ENCODE measurements around the gene TMEM242. TPM values are rescaled to one million over a fixed set of nuclear protein-coding genes. Genes with fewer than 3 reads are reported as not detected.
"Not testable (repeated sequence)": the region's sequence is repeated elsewhere in the genome, so short reads cannot be mapped to it uniquely, and the experiment has no call there.

The TMEM242 gene
- 5.4 TPM for polyA plus RNA-seq (2012; ENCODE audit: insufficient read depth, insufficient read length)

DNA sequence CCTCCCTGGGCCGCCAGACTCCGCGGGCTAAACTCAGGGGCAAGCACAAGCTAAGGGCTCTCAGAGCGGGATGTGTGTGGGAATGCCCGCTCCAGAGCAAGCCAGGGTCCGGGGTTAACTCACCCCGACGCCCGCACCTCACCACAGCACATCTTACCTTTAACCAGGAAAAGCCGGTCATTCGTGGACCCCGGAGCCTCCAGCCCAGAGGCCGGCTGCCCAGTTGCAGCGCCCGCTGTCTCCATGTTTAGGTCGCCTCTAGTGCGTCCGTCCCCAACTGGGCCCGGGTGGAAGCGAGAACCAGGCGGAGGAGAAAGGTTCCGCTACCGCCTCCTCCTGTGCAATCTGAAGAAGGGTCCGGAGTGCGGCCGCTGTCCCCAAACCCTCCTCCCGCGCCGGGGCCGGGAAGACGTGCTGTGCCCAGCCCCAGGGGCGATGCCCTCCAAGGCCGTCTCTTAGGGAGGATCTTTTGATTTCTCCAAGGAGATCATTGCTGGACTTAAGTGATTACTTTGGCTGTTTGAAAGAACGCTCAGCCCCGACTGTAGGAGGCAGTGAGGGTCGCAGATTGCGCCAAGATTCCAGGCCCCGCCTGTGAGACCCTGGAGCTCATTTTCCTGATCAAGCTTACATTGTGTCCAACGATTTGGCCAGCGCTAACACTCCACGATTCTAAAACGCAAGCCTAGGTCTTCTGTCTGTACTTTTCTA, at the start of gene TMEM242:
Gene TMEM242 (minus strand): TSS at position 265 of the 711 bp plus-strand sequence. CDS start 20 bp downstream, at position 245.
- peak within 1 kb of the TSS; percentile 90 for H3K4me3 ChIP-seq (ENCODE audit: low read length)
- DNase-seq (ENCODE audit: low read depth, low spot score) = peak; percentile 83

- DNase-seq (ENCODE audit: low read depth, low spot score) = no peak
- no peak overlapping the region for H3K4me3 ChIP-seq (ENCODE audit: low read length)
Measured at GRCh38 chr6:157372501-157373280, 49.4 kb upstream of the TMEM242 start.

GRCh38 chr6:157370755-157371154, 47.4 kb upstream of the TMEM242 start:
- H3K4me3 ChIP-seq (ENCODE audit: low read length) = no peak overlapping the region
- DNase-seq (ENCODE audit: low read depth, low spot score) = no peak

DNA sequence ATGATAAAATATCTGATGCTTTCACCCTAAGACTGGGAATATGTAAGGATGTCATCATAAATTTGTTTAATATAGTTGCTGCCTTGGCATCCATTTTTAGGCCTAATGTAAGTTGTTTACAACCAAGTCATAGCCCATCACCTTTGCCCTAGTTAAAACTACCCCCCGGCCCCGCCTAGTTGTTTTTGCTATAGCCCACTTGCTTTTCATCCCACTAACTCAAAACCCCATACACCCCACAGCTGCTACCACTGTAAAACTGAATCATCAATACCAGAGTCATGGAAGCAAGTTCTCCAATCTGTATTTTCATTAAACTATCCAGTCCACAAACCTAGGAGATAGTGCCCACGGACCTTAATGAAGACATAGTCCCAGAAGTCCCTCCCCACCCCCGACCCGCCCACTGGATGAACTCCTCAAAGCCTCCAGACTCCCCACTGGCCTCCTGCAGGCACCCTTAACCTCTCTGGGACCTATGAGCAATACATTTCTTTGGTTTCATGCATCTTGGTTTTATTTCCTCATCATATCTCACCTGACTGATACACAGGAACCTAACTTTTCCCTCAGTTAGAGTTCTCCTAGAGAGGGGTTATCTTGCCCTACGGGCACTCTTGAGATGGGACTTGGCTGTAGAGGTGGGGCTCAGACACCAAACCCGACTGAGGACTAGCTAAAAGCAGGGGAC, 45.2 kb upstream of the TMEM242 start:
- no peak for DNase-seq (ENCODE audit: low read depth, low spot score)
- H3K4me3 ChIP-seq (ENCODE audit: low read length) = no peak overlapping the region

GRCh38 chr6:157366648-157367047, 43.3 kb upstream of the TMEM242 start:
- H3K4me3 ChIP-seq (ENCODE audit: low read length) = no peak overlapping the region
- no peak for DNase-seq (ENCODE audit: low read depth, low spot score)

DNA sequence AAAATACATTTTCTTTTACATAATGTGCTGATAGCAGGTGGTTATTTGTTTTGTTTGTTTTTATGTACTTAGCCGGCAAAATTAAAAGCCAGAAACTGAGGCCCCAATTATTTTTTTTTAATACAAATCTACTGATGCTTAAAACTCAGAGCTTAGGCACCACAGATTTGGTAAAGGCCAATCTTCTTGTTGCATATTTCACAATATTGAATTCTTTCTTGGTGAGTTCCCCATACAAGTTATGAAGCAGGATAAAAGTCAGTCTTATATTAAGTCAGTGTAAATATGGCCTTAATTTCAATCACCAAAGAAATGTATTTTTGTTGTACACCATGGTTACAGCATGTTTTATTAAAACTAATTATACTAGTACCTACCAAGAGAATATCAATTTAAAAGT, 41.4 kb upstream of the TMEM242 start:
- DNase-seq (ENCODE audit: low read depth, low spot score) = no peak
- H3K4me3 ChIP-seq (ENCODE audit: low read length) = no peak overlapping the region

DNA sequence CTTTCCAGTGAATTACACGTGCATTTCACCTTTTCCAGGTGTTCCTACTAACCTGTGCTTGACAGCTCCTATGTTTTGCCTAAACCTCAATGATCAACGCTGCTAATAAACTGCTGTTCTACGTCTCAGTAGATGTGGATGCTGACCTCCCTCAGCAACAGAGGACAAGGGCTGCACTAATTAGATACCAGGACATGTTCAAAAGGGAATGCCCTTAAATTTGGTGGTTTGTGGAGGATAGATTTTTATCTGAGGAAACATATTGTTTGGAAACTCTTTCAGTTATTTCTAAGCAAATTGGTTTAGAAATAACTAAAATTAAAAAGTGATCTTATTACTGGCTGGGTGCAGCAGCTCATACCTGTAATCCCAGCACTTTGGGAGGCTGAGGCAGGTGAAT, 38.6 kb upstream of the TMEM242 start:
- no peak overlapping the region for H3K4me3 ChIP-seq (ENCODE audit: low read length)
- DNase-seq (ENCODE audit: low read depth, low spot score) = no peak

- H3K4me3 ChIP-seq (ENCODE audit: low read length) = no peak overlapping the region
- no peak for DNase-seq (ENCODE audit: low read depth, low spot score)
Measured at GRCh38 chr6:157358287-157358686, 35.0 kb upstream of the TMEM242 start.

GRCh38 chr6:157346373-157346772, 23.1 kb upstream of the TMEM242 start:
- no peak for DNase-seq (ENCODE audit: low read depth, low spot score)

GRCh38 chr6:157343732-157344131, 20.4 kb upstream of the TMEM242 start:
- DNase-seq (ENCODE audit: low read depth, low spot score) = no peak
- no peak overlapping the region for H3K4me3 ChIP-seq (ENCODE audit: low read length)

More at GRCh38 chr6:157346373-157346772, 23.1 kb upstream of the TMEM242 start:
- no peak overlapping the region for H3K4me3 ChIP-seq (ENCODE audit: low read length)

DNA sequence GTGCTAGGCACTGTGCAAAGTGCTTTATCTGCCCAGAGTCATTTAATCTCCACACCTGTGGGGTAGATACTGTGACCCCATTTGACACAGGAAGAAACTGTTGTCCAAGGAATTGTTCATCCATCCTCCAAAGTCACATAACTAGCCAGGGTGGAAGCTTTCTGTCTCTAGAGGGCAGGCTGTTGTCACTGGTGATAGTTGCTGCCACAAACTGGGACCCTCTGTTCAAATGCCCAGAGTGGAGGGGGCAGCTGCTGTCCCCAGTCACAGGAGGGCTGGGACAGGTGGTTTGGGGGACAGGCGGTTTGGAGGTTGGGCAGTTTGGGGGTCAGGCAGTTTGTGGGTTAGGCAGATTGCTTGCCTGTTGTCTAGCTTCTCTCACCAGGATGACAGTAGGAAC, 16.1 kb upstream of the TMEM242 start:
- DNase-seq (ENCODE audit: low read depth, low spot score) = no peak
- H3K4me3 ChIP-seq (ENCODE audit: low read length) = no peak overlapping the region

GRCh38 chr6:157337751-157338150, 14.4 kb upstream of the TMEM242 start:
- no peak for DNase-seq (ENCODE audit: low read depth, low spot score)
- H3K4me3 ChIP-seq (ENCODE audit: low read length) = no peak overlapping the region

GRCh38 chr6:157337276-157337675, 14.0 kb upstream of the TMEM242 start:
- not testable (repeated sequence) for DNase-seq (ENCODE audit: low read depth, low spot score); H3K4me3 ChIP-seq (ENCODE audit: low read length)

- H3K4me3 ChIP-seq (ENCODE audit: low read length) = no peak overlapping the region
- no peak for DNase-seq (ENCODE audit: low read depth, low spot score)
Measured at GRCh38 chr6:157335829-157336228, 12.5 kb upstream of the TMEM242 start.

- no peak overlapping the region for H3K4me3 ChIP-seq (ENCODE audit: low read length)
- DNase-seq (ENCODE audit: low read depth, low spot score) = no peak
Measured at GRCh38 chr6:157333956-157334355, 10.6 kb upstream of the TMEM242 start.

GRCh38 chr6:157333537-157333936, 10.2 kb upstream of the TMEM242 start:
- no peak overlapping the region for H3K4me3 ChIP-seq (ENCODE audit: low read length)
- no peak for DNase-seq (ENCODE audit: low read depth, low spot score)

DNA sequence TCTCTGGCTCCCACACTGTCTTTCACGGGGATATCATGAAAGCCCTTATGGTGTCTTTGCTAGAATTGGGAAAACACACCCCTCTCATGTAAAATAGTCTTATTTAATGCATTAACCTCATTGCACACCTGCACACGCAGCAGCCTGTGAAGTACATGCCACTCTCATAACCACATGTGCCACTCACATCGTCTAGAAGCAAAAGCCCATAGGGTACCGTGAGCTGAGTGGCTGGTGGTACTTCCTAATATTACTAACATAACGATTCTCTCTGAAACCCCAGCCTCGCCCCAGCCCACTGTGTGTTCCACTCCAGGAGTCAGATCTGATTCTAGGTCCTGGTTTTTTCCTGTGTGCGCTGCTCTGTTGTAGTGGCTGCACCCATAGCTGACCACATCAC, 9.5 kb upstream of the TMEM242 start:
- H3K4me3 ChIP-seq (ENCODE audit: low read length) = no peak overlapping the region
- DNase-seq (ENCODE audit: low read depth, low spot score) = no peak

DNA sequence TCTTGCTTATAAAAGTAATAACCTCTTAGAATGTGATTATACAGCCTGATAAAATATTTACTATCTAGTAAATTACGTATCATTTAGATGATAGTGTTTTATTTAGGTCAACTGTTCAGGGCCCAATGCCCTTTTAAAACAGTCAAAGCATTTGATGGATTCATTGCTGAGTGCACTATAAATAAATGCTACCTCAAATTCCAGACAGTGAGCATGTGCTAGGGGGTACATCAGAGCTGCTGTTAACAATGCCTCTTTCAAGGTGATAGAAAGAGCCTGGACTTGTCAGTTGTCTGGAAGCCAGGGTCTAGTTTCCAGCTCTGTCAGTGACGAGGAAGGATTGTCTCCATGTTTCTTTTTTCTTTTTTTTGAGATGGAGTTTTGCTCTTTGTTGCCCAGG, 7.5 kb upstream of the TMEM242 start:
- H3K4me3 ChIP-seq (ENCODE audit: low read length) = no peak overlapping the region

GRCh38 chr6:157329829-157330228, 6.5 kb upstream of the TMEM242 start:
- H3K4me3 ChIP-seq (ENCODE audit: low read length) = no peak overlapping the region
- DNase-seq (ENCODE audit: low read depth, low spot score) = no peak

More for the DNA sequence above, 7.5 kb upstream of the TMEM242 start:
- no peak for DNase-seq (ENCODE audit: low read depth, low spot score)

All from Jurkat, Clone E6-1 (cell line).